ENCODE results near the gene ROMO1.

DNA sequence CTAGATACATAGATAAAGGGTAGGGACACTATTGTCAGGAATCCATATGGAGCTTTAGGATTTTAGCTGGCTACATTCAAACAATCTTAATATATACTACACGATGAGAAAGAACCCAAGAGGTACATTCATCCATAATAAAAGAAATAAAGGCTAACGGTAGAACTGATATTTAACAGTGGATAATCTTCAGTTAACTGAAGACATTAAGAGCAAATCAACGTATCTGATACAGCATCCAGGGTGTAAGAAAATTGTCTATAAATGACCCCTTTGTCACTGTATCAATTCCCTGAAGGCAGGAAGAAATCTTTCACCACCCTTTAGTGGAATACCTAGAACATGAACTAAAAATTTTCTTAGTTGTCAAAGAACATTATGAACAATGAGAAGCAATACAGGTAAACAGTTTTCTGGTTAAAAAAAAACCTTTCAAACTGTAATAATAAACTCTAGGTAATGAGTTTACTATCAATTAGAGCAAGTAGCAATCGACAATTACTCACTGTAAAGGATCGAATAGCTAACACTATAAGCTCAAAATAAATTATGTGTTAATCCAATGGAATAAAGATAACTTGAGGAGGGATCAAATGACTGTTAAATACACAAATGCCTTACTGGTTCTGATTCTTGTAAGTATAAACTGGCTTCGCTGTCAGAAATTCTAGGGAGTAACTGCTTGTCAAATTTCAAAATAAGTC is 11.8 kb downstream of the ROMO1 start:
- TF ChIP-seq, protein P1, sequence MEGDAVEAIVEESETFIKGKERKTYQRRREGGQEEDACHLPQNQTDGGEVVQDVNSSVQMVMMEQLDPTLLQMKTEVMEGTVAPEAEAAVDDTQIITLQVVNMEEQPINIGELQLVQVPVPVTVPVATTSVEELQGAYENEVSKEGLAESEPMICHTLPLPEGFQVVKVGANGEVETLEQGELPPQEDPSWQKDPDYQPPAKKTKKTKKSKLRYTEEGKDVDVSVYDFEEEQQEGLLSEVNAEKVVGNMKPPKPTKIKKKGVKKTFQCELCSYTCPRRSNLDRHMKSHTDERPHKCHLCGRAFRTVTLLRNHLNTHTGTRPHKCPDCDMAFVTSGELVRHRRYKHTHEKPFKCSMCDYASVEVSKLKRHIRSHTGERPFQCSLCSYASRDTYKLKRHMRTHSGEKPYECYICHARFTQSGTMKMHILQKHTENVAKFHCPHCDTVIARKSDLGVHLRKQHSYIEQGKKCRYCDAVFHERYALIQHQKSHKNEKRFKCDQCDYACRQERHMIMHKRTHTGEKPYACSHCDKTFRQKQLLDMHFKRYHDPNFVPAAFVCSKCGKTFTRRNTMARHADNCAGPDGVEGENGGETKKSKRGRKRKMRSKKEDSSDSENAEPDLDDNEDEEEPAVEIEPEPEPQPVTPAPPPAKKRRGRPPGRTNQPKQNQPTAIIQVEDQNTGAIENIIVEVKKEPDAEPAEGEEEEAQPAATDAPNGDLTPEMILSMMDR (IDR thresholded peaks at IDR 0.05) = no peak
- no peak for TF ChIP-seq POLR2A (IDR thresholded peaks at IDR 0.05)
